ENCODE data around the gene MCOLN1. TPM values are rescaled to one million over a fixed set of nuclear protein-coding genes. Genes with fewer than 3 reads are reported as not detected.
A peak's percentile ranks its signal among the peaks of the same experiment; 100 is the strongest.

Gene MCOLN1
- total and polyA plus RNA-seq, 2 of the 8 experiments (the other 6 are each of a cell fraction or from before 2014, with no cell fraction given) = 19.1 to 40.0 TPM

GRCh38 chr19:7540761-7541474 is 18.5 kb downstream of the MCOLN1 start (continued):
- TF ChIP-seq, protein P1, sequence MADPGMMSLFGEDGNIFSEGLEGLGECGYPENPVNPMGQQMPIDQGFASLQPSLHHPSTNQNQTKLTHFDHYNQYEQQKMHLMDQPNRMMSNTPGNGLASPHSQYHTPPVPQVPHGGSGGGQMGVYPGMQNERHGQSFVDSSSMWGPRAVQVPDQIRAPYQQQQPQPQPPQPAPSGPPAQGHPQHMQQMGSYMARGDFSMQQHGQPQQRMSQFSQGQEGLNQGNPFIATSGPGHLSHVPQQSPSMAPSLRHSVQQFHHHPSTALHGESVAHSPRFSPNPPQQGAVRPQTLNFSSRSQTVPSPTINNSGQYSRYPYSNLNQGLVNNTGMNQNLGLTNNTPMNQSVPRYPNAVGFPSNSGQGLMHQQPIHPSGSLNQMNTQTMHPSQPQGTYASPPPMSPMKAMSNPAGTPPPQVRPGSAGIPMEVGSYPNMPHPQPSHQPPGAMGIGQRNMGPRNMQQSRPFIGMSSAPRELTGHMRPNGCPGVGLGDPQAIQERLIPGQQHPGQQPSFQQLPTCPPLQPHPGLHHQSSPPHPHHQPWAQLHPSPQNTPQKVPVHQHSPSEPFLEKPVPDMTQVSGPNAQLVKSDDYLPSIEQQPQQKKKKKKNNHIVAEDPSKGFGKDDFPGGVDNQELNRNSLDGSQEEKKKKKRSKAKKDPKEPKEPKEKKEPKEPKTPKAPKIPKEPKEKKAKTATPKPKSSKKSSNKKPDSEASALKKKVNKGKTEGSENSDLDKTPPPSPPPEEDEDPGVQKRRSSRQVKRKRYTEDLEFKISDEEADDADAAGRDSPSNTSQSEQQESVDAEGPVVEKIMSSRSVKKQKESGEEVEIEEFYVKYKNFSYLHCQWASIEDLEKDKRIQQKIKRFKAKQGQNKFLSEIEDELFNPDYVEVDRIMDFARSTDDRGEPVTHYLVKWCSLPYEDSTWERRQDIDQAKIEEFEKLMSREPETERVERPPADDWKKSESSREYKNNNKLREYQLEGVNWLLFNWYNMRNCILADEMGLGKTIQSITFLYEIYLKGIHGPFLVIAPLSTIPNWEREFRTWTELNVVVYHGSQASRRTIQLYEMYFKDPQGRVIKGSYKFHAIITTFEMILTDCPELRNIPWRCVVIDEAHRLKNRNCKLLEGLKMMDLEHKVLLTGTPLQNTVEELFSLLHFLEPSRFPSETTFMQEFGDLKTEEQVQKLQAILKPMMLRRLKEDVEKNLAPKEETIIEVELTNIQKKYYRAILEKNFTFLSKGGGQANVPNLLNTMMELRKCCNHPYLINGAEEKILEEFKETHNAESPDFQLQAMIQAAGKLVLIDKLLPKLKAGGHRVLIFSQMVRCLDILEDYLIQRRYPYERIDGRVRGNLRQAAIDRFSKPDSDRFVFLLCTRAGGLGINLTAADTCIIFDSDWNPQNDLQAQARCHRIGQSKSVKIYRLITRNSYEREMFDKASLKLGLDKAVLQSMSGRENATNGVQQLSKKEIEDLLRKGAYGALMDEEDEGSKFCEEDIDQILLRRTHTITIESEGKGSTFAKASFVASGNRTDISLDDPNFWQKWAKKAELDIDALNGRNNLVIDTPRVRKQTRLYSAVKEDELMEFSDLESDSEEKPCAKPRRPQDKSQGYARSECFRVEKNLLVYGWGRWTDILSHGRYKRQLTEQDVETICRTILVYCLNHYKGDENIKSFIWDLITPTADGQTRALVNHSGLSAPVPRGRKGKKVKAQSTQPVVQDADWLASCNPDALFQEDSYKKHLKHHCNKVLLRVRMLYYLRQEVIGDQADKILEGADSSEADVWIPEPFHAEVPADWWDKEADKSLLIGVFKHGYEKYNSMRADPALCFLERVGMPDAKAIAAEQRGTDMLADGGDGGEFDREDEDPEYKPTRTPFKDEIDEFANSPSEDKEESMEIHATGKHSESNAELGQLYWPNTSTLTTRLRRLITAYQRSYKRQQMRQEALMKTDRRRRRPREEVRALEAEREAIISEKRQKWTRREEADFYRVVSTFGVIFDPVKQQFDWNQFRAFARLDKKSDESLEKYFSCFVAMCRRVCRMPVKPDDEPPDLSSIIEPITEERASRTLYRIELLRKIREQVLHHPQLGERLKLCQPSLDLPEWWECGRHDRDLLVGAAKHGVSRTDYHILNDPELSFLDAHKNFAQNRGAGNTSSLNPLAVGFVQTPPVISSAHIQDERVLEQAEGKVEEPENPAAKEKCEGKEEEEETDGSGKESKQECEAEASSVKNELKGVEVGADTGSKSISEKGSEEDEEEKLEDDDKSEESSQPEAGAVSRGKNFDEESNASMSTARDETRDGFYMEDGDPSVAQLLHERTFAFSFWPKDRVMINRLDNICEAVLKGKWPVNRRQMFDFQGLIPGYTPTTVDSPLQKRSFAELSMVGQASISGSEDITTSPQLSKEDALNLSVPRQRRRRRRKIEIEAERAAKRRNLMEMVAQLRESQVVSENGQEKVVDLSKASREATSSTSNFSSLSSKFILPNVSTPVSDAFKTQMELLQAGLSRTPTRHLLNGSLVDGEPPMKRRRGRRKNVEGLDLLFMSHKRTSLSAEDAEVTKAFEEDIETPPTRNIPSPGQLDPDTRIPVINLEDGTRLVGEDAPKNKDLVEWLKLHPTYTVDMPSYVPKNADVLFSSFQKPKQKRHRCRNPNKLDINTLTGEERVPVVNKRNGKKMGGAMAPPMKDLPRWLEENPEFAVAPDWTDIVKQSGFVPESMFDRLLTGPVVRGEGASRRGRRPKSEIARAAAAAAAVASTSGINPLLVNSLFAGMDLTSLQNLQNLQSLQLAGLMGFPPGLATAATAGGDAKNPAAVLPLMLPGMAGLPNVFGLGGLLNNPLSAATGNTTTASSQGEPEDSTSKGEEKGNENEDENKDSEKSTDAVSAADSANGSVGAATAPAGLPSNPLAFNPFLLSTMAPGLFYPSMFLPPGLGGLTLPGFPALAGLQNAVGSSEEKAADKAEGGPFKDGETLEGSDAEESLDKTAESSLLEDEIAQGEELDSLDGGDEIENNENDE (IDR thresholded peaks at IDR 0.05; ENCODE audit: insufficient replicate concordance, low read length) = no peak
- no peak for TF ChIP-seq SP2 (IDR thresholded peaks at IDR 0.05; ENCODE audit: low read length)
- peak; percentile 26; the same call in 1 of the 2 replicates for TF ChIP-seq TBP (IDR thresholded peaks at IDR 0.05; ENCODE audit: low read depth, low read length)
- TF ChIP-seq EP300 (IDR thresholded peaks at IDR 0.05; ENCODE audit: borderline replicate concordance in 1 of 2, low read depth in 2 of 2, low read length in 2 of 2) = no peak
- no peak for TF ChIP-seq FOSL1 (IDR thresholded peaks at IDR 0.05; ENCODE audit: insufficient read depth, low read depth, low read length)
- TF ChIP-seq JUND (IDR thresholded peaks at IDR 0.05; ENCODE audit: low read length) = no peak
- TF ChIP-seq BACH1 (IDR thresholded peaks at IDR 0.05; ENCODE audit: low read length) = no peak
- TF ChIP-seq EGR1 (IDR thresholded peaks at IDR 0.05; ENCODE audit: borderline replicate concordance, low read depth, low read length) = no peak
